Effector memory CD8-positive, alpha-beta T cell (primary cell): Measurements from ENCODE around the gene AGR2.
A peak's percentile ranks its signal among the peaks of the same experiment; 100 is the strongest.

ENCODE experiments used
- ATAC-seq: fragments of 150-1000 bp; cut with Tn5 transposase; replicated peaks from 2 replicates; pipeline ENCODE4 v1.10.0; 2021; ENCODE audit warnings: mild to moderate bottlenecking, moderate library complexity
- DNase-seq, 3 experiments: peaks; one replicate each; pipeline ENCODE4 v3.0.0; 2021
- H3K27ac Mint-ChIP-seq, 2 donors: one replicate each; pipeline ENCODE4 v1.8.0; 2022; ENCODE audit warnings: mild to moderate bottlenecking in 2 of 2, mixed read lengths in 2 of 2, moderate library complexity in 2 of 2
- H3K27me3 Mint-ChIP-seq, 2 donors: one replicate each; pipeline ENCODE4 v1.8.0; 2022; ENCODE audit warnings: mixed read lengths in 2 of 2
- H3K36me3 Mint-ChIP-seq: one replicate; pipeline ENCODE4 v1.8.0; 2022; ENCODE audit warnings: mild to moderate bottlenecking, moderate library complexity, mixed read lengths; ENCODE audit not compliant: insufficient read depth
- H3K4me1 Mint-ChIP-seq, 2 donors: one replicate each; pipeline ENCODE4 v1.8.0; 2022; ENCODE audit warnings: low read depth in 2 of 2, mixed read lengths in 2 of 2
- H3K4me3 Mint-ChIP-seq, 2 donors: one replicate each; pipeline ENCODE4 v1.8.0; 2022; ENCODE audit warnings: mild to moderate bottlenecking in 2 of 2, mixed read lengths in 2 of 2, moderate library complexity in 2 of 2
- H3K9me3 Mint-ChIP-seq, 2 donors: one replicate each; pipeline ENCODE4 v1.8.0; 2022; ENCODE audit warnings: mixed read lengths in 2 of 2

AGR2 gene

DNA sequence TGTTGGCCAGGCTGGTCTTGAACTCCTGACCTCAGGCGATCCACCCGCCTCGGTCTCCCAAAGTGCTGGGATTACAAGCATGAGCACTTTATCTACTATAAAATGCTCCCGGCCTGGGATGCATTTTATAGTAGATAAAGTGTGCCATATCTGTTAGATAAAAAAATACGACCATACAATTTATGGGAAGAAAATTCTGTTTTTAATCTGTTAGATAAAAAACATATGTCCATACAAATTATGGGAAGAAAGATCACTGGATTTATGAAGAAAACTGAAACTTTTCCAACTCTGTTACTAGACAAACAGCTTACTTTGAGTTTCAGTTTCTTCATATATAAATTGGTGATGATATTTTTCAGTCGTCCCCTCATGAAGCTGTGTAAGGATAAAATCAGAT is 46.8 kb downstream of the AGR2 start:
- Mint-ChIP-seq H3K9me3 (no peaks in the 10 kb centered on the region), H3K27ac (no peak overlapping the region), H3K27me3 (peaks cover 29 to 39% of the 10 kb centered on the region in 2 donors), H3K36me3 (no peaks in the 10 kb centered on the region), H3K4me1 (peaks cover 6 to 8% of the 10 kb centered on the region in 2 donors), H3K4me3 (no peak overlapping the region)
- ATAC-seq = no peak
- no peak for DNase-seq

DNA sequence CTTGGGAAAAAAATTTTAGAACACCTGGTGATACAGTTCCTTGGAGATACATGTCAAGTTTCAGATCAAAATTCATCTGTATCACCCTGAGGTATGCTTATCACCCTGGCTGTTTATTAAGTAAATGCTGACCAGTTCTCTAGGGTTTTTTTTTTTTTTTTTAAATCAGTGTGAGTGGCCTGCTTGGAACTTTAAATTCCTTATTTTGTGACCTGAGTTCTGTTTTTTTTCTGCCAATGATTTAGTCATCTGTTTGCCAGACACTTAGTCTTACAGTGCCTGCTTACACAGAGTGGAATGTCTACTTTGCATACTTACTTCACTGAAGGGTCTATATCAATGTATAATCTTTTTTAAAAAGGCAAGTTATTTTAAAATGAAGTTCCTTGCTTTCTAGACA is 49.4 kb downstream of the AGR2 start:
- no peaks in the 10 kb centered on the region for H3K9me3 Mint-ChIP-seq
- H3K27me3 Mint-ChIP-seq = peaks cover 28 to 47% of the 10 kb centered on the region in 2 donors
- no peaks in the 10 kb centered on the region for H3K36me3 Mint-ChIP-seq
- peak overlapping the region in 1 of 2 donors; percentile 84 for H3K4me3 Mint-ChIP-seq
- peaks cover 6 to 8% of the 10 kb centered on the region in 2 donors for H3K4me1 Mint-ChIP-seq
- no peak overlapping the region for H3K27ac Mint-ChIP-seq
- ATAC-seq (no peak), DNase-seq (no peak)

DNA sequence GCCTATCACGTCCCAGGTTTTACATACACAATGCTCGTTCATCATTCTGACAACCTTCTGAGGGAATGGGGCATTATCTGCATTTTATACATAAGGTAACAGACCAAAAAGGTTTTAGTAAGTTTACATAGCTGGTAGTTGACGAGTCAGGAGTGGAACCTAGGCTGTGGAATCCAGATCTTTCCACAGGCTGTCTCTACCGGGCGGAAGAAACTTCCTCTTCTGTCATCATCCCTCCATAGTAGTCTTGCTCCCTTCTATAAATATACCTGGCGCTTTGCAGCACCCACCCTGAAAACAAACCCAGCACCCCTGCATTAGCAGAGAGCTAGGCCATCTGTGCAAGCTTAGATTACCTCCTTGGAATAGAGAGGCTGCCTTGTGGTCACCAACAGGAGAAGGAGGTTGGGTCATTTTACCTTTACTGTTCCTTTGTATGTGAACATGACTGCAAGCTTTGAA is 49.9 kb downstream of the AGR2 start:
- H3K4me1 Mint-ChIP-seq = peaks cover 6 to 8% of the 10 kb centered on the region in 2 donors
- H3K4me3 Mint-ChIP-seq = peak overlapping the region; percentile 75 to 84
- H3K36me3 Mint-ChIP-seq = no peaks in the 10 kb centered on the region
- ATAC-seq = no peak
- no peak for DNase-seq
- peaks cover 23 to 42% of the 10 kb centered on the region in 2 donors for H3K27me3 Mint-ChIP-seq
- H3K27ac Mint-ChIP-seq = no peak overlapping the region
- H3K9me3 Mint-ChIP-seq = no peaks in the 10 kb centered on the region

DNA sequence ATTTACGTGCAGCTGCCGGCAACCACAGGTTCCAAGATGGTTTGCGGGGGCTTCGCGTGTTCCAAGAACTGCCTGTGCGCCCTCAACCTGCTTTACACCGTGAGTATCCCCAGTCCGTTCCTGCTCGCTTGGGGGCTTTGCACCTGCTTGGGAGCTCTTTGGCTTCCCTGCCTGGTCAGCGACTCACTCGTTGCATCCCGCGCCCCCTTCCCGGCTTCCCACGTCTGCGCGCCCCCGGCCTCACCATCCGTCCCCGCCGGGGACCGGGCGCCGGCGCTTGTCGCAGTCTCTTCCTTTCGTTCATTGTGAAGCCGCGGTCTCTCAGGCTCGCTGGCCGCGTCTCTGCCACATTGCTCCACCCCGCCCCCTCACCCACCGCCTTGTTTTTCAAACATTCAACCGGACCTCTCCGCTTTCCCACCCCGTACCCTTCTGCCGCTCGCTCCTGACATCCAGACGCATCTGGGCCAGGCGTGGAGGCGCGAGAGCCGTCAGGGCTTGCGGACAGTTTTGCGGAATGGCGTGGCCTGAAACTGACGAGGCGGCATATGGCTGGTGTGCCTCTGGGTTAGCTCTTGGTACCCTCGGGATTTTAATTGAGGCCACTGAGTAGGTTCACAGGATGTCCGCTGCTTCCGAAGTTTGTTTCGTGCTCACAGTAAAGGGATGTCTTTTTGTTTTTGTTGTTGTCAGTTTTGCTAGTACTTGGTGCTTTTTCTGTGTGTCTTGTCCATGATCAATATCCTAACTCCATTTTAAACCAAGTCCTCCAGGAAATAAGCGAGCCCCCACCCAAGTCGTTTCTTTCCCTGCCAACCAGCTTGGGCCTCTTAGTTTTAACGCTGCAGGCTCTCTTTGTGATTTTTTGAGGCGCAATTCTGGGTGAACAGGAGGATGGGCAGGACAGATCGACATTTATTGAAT is 50.6 kb downstream of the AGR2 start:
- DNase-seq = no peak
- H3K27me3 Mint-ChIP-seq = peaks cover 22 to 35% of the 10 kb centered on the region in 2 donors
- H3K36me3 Mint-ChIP-seq = no peaks in the 10 kb centered on the region
- peaks cover 6 to 8% of the 10 kb centered on the region in 2 donors for H3K4me1 Mint-ChIP-seq
- H3K27ac Mint-ChIP-seq = no peak overlapping the region
- H3K9me3 Mint-ChIP-seq = no peaks in the 10 kb centered on the region
- H3K4me3 Mint-ChIP-seq = peak overlapping the region; percentile 75 to 84
- peak; percentile 23 for ATAC-seq

DNA sequence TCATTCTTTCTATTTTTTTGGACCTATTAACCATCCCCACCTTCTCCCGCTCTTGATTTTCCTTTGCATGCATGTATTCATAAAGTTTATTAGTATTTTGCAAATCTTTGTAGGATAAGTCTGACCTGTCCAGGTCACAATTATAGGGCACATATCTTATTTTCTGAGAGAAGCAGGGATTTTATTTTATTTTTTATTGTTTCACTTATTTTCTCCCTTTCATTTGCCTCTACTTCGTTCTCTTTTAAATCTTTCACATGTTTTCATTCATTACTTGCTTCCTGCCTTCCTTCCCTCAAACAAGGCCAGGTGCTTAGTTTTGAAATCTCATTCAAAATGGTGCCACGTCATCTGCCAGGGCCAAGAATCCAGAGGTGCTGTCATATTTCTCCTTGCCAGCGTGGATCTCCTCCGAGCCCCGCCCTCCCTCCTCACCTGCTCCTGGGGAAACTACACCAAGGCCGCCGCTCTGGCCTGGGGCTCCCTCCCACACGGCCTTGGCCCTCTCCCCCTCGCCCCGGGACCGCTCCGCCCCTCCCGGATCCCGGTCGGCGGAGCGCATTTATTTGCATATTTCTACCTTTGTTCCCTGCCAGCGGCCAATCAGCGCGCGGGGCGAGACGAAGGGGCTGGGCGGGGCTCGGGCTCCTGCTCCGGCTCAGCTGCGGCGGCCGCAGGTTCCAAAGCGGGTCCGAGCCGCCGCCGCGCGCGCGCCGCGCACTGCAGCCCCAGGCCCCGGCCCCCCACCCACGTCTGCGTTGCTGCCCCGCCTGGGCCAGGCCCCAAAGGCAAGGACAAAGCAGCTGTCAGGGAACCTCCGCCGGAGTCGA is 51.5 kb downstream of the AGR2 start, which contains the start of gene TSPAN13:
Gene TSPAN13 (plus strand): TSS at position 654 of the 830 bp plus-strand sequence. CDS start 213 bp downstream, outside the sequence.
- ATAC-seq (peak; percentile 74), DNase-seq (no peak)
- no peaks in the 10 kb centered on the region for H3K36me3 Mint-ChIP-seq
- no peaks in the 10 kb centered on the region for H3K9me3 Mint-ChIP-seq
- H3K4me3 Mint-ChIP-seq = peak within 1 kb of the TSS; percentile 75 to 84
- H3K27me3 Mint-ChIP-seq = peaks cover 28 to 33% of the 10 kb centered on the region in 2 donors
- H3K4me1 Mint-ChIP-seq = peaks cover 6 to 8% of the 10 kb centered on the region in 2 donors
- H3K27ac Mint-ChIP-seq = no peak within 1 kb of the TSS

DNA sequence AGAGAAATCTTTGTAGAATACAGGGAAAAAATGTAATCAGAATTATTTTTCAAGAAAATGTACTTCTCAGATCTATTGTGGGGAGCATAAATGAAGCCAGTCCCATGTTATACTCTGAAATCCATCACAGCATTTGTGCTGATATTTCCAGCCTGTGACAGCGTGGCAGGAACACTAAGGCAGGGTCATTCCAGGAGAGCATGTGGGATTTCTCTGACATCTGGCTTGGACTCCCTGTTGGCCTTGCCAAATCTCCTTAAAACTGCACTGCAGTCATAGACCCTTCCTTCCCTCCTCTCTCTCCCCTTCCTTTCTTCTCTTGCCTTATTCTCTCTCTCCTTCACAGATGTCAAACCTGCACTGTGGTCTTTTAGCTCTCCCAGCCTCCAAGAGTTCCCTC is 57.7 kb downstream of the AGR2 start:
- H3K27ac Mint-ChIP-seq = no peak overlapping the region
- H3K9me3 Mint-ChIP-seq = no peaks in the 10 kb centered on the region

DNA sequence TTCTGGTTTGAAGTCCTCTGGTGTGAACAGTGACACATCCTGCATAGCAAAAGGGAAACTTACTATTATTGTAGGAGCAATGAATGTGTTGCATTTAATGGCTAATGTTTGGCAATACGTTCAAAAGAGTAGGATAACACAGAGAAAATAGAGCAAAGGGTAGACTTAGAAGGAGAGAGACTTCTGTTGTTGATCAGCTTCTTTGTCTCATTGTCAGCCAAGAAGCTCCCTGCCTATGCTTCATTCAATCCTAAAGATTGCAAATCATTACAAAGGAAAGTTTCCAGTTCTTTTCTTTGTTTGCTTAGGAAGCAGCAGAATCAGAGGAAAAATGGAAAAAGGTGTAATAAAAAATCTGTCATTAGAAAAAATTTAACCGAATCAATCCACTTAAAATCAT is 59.2 kb downstream of the AGR2 start:
- H3K9me3 Mint-ChIP-seq = no peaks in the 10 kb centered on the region
- peaks cover 0 to 6% of the 10 kb centered on the region in 2 donors for H3K27me3 Mint-ChIP-seq
- DNase-seq (no peak), ATAC-seq (no peak)
- peaks cover 2% of the 10 kb centered on the region for H3K36me3 Mint-ChIP-seq
- no peak overlapping the region for H3K4me3 Mint-ChIP-seq
- H3K27ac Mint-ChIP-seq = no peak overlapping the region
- H3K4me1 Mint-ChIP-seq = no peaks in the 10 kb centered on the region

More for the DNA sequence above, 57.7 kb downstream of the AGR2 start:
- Mint-ChIP-seq H3K4me1 (no peaks in the 10 kb centered on the region), H3K4me3 (no peak overlapping the region), H3K27me3 (peaks cover 6 to 11% of the 10 kb centered on the region in 2 donors), H3K36me3 (peaks cover under 1% of the 10 kb centered on the region)
- no peak for ATAC-seq
- DNase-seq = no peak

DNA sequence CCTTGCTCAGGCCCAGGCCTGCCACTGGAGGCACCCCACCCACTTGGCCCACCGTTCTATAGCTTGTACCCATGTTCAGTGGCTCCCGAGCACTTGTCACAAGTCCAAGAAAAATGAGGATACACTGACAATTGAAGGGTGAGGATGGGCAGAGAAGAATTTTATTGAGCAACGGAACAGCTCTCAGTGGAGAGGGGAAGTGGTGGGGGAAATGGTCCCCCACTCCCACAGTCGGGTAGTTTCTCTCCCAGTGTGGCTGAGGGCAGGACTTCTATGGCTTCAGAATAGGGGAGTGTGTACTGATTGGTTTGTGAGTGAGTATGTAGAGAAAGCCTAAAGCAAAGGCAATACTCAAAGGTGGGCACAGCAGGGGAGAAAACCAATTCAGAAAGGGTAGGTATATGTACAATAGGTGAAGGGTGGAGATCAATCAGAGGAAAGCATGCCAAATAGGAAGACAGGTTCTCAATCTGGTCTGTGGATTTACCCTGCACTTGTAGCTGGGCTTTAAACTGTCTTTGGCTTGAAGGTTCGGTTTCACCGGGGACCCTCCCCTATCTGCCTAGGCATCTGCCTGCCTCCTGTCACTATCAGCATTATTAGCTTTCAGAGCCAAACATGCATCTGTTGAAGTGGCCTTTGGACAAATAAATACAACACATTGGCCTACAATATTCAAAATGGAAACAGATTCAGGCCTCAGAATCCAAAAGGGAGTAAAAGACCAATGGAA is 60.1 kb downstream of the AGR2 start:
- ATAC-seq = no peak
- DNase-seq = no peak
- H3K27me3 Mint-ChIP-seq = peaks cover 0 to 6% of the 10 kb centered on the region in 2 donors
- H3K4me3 Mint-ChIP-seq = no peak overlapping the region
- no peaks in the 10 kb centered on the region for H3K4me1 Mint-ChIP-seq
- H3K9me3 Mint-ChIP-seq = no peaks in the 10 kb centered on the region
- peaks cover 2% of the 10 kb centered on the region for H3K36me3 Mint-ChIP-seq
- no peak overlapping the region for H3K27ac Mint-ChIP-seq

DNA sequence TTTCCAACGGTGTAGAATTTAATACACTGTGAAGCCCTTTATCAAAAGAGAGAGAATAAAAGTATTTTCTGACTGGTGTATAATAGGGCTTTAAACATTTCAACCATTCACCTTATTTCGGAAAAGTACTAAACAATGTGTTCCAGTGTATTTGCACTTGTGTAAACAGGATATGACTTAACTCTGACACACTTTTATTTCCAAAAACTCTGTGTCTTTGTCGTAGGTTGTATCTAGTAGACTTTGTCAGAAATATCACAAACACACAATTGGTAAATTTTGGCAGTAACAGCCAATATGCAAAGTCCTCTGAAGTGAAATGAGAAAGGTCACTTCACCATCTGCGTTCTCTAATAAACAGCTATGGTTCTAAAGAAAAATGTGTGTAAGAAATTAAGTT is 61.6 kb downstream of the AGR2 start:
- no peak overlapping the region for H3K27ac Mint-ChIP-seq
- no peak for DNase-seq
- H3K36me3 Mint-ChIP-seq = peaks cover 2% of the 10 kb centered on the region
- H3K9me3 Mint-ChIP-seq = no peaks in the 10 kb centered on the region
- no peaks in the 10 kb centered on the region for H3K27me3 Mint-ChIP-seq
- no peak overlapping the region for H3K4me3 Mint-ChIP-seq
- ATAC-seq = no peak
- no peaks in the 10 kb centered on the region for H3K4me1 Mint-ChIP-seq

DNA sequence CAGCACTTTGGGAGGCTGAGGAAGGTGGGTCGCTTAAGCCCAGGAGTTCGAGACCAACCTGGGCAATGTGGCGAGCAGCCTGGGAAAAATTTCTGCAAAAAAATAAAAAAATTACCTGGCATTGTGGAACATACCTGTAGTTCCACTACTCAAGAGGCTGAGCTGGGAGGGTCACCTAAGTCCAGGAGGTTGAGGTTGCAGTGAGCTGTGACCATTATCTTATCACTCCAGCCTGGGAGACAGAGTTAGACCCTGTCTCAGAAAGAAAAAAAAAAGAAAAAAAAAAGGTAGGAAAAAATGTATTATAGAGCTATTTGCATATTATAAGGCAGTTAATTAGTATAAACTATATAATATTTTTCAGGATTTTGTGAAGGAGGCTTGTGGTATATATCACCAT is 62.3 kb downstream of the AGR2 start:
- H3K9me3 Mint-ChIP-seq = no peaks in the 10 kb centered on the region
- no peak overlapping the region for H3K27ac Mint-ChIP-seq
- no peaks in the 10 kb centered on the region for H3K27me3 Mint-ChIP-seq
- H3K4me1 Mint-ChIP-seq = no peaks in the 10 kb centered on the region
- no peak for ATAC-seq
- peaks cover 2% of the 10 kb centered on the region for H3K36me3 Mint-ChIP-seq
- H3K4me3 Mint-ChIP-seq = no peak overlapping the region
- no peak for DNase-seq
